ENCODE measurements around the gene POLR3G.

POLR3G gene

DNA sequence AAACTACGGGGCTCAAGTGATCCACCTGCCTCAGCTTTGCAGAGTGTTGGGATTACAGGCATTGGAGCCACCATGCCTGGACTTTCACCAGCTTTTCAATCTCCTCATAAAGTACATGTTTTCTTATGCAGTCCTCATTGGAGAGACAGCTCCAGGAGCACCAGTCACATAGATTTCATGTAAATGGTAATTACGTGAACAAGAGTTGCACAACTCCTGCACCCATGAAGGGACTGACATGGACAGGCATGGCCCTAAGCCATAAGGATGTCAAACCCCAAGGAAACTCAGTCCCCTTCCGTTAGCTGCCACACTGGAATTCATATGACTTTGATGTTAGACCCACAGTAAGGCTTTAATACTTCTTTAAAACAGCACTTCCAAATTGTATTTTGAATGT lies 76.3 kb downstream of the POLR3G start:
- no peak for DNase-seq (ENCODE audit: low read depth)

DNA sequence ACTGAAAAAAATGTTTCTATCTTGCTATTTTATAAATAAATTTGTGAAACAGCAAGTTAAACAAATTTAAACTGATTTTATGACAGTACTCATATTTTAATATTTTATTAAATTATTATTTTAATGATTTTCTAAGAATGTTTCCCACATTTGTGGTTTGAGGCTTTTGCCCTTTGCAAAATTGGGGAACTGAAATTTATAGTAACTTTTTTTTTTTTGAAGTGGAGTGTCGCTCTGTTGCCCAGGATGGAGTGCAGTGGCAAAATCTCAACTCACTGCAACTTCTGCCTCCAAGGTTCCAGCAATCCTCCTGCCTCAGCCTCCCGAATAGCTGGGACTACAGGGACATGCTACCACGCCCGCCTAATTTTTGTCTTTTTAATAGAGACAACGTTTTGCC lies 76.7 kb downstream of the POLR3G start:
- no peak for DNase-seq (ENCODE audit: low read depth)

DNA sequence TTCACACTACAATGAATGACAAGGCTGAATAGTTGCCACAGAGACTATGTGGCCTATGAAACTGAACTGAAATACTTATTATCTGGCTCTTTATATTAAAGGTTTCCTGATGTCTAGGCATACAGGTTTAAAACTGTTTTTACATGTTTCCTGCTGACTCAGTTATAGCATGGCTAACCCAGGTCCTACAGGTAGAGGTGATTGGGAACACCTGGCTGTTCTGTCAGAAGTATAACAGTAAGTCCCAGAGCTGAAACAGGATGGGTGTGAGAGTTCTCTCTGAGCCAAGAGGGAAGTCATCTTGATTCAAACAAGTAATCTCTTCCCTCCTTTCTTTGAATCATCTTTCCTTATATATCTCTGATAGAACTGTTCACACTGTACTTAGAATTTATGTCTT lies 79.0 kb downstream of the POLR3G start:
- no peak for DNase-seq (ENCODE audit: low read depth)

DNA sequence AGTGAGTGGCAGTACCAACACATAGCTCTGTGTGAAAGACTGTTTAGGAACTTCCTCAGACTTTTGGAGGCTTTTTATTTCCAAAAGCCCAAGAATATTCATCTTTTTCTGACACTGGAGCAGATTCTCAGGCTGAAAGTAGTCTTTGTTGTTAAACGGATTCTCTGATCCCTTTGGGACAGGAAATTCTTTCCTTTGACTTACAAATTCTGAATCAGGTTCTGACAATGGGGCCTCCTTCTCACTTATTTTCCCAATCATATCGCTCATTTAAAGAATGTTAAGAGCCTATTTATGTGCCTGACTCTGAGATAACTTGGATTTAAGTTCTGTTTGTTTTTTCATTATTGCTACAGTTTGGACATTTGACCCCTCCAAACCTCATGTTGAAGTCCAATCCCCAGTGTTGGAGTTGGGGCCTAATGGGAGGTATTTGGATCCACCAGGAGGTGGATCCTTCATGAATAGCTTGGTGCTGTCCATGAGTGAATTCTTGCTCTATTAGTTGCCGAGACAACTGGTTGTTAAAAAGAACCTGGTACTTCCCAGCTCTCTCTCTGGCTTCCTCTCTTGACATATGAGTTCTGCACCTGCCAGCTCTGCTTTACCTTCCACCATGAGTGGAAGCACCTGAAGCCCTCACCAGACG lies 79.8 kb downstream of the POLR3G start:
- no peak for DNase-seq (ENCODE audit: low read depth)

DNA sequence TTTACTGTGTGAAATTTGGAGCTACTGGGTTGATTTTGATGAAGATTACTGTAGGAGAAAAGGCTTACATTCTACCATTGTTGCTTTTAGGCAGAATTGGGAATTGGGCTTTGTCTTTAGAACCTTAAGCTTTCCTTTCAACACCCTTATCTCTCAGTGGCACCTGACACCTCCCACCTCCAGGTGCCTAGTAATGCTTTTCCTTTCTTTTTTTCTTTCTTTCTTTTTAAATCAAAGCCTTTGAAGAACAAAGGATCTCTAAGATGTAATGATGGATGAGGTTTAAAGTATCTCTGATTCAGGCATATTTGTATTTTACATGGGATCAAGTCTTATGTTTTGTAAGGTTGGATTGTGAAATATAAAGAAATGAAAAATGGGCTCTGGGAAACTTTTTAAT lies 81.0 kb downstream of the POLR3G start:
- no peak for DNase-seq (ENCODE audit: low read depth)

DNA sequence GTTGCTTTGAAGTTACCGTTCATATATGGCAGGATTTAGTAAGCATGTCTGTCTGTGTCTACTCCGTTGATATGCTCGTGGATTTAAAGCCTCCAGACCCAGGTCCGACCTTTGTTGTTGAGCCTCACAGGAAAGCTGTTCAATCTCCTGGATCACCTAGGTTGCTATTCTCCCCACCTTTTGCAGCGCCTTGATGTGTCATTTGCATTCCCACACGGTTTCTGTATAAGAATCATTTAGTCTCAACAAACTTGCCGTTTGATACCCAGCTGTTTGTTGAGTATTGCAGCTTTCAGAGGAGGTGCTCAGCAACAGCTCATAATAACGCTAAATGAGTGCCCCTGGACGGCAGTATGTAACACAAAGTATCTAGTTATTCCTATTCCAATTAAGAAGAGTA lies 82.7 kb downstream of the POLR3G start:
- no peak for DNase-seq (ENCODE audit: low read depth)

GRCh38 chr5:90557871-90558270 lies 83.2 kb downstream of the POLR3G start:
- no peak for DNase-seq (ENCODE audit: low read depth)

DNA sequence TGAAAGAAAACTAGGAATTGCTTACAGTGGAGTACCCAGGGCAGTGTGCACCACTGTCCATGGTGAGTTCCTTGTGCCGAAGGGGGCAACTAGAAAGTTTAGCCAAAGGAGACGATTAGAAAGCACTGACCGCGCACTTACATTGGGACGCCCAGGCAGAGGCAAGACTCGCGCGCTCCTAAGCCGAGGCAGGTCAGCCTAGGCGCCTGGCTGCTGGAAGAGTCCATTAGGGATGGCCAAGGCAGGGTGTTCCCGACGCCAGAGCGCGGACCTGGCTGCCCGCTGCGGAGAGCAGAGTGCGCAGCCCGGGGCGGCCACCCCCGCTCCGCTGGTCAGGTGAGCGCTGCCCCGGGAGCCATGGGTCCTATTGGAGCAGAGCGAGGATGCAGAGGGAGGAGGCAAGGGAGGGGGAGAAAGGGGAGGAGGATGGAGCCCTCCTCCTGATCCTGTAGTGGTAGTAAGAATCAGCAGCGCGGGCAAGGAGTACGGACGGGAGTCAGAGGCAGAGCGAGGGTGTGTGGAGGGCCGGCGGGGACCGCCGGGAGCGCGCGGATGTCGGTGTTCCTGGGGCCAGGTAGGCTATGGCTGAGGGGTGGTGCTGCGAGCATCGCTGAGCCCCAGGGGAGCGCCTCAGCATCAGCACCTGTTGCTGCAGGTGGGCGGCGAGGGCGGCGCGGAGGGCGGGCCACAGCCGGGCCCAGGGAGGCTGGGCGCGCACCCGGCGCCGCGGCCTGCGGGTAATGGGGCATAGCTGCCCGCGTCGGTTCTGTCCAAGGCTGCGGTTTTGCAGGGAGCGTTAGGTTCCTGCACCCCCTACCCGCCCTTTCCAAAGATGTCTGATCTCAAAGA lies 83.9 kb downstream of the POLR3G start, which contains the start of gene ADGRV1:
Gene ADGRV1 (plus strand): TSS at position 454 of the 849 bp plus-strand sequence. CDS start 99 bp downstream, at position 553.
- DNase-seq (ENCODE audit: low read depth): no peak

DNA sequence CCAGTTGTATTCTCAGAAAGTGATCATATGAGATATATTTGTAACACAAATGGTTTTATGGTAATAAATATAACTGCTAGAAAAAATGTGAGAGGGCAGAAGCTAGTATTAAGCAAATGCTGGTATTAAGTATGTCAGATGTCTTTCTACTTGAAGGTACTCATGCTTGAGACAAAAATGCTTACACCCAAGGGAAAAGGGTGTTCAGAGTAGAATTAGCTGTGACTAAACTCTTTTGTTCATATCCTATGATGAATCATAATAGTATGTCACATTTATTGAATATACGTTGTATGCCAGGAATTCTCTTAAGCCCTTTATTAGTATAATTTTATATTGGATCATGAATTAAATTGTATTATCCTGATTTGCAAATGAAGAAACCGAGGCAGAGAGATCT lies 86.1 kb downstream of the POLR3G start:
- no peak for DNase-seq (ENCODE audit: low read depth)

DNA sequence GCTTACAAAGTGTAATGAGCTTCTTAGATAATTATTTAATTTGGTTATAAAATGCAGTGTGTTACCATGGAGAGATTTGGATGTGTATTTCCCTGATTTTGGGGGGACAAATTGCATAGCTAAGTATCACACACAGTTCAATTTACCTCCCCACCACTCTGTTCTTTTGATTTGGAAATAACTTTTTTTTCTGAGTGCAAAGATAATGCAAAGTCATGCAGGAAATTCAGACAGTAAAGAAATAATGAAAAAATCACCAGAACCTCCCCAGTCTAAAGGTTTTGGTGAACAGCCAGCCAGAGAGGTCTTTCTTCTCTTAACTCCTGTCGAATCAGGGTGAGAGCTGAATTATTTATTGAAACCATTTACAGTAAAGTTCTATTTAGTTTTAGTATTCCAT lies 87.1 kb downstream of the POLR3G start:
- no peak for DNase-seq (ENCODE audit: low read depth)

DNA sequence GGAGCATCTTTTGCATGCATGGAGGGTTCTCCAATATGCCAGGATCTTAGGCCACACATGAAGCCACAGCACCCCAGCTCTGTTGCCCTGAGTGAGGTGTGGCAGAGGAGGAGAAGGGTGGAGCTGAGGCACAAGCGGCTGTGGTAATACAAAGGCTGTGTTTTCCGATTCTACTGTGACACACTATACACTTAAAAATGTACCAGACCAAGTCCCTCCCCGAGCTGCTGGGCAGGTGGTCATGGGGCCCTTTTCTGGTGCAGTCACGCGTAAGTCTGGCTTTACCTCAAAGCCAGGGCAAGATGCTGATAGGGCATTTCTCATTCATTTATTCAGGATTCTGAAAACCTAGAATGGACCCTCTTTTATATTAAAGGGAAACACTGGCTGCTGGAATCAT lies 87.7 kb downstream of the POLR3G start:
- DNase-seq (ENCODE audit: low read depth): no peak

DNA sequence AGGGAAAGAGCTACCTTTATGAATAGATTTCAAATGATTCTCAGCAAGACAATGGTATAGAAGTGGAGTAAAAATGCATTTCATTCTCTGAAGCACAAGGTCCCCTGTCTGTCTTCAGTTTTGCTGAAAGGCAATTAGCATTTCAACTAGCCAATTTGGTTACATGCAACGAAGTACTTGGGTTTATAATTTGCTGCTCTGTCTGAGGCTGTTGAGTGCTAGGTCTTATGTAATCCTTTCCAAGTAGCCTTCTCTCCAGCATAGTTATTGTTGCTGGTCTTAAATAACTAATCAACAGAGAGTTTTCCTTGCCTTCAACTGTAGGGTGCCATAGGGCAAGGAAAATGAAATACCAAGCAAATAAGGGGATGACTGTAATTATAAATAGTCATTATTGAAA lies 88.4 kb downstream of the POLR3G start:
- no peak for DNase-seq (ENCODE audit: low read depth)
